ENCODE results near the gene MGAT3. TPM values are rescaled to one million over a fixed set of nuclear protein-coding genes. Genes with fewer than 3 reads are reported as not detected.

Gene MGAT3
- total and polyA plus RNA-seq, 2 of the 13 experiments (the other 11 are each of a cell fraction or from before 2014, with no cell fraction given), result 0.11 to 0.15 TPM

DNA sequence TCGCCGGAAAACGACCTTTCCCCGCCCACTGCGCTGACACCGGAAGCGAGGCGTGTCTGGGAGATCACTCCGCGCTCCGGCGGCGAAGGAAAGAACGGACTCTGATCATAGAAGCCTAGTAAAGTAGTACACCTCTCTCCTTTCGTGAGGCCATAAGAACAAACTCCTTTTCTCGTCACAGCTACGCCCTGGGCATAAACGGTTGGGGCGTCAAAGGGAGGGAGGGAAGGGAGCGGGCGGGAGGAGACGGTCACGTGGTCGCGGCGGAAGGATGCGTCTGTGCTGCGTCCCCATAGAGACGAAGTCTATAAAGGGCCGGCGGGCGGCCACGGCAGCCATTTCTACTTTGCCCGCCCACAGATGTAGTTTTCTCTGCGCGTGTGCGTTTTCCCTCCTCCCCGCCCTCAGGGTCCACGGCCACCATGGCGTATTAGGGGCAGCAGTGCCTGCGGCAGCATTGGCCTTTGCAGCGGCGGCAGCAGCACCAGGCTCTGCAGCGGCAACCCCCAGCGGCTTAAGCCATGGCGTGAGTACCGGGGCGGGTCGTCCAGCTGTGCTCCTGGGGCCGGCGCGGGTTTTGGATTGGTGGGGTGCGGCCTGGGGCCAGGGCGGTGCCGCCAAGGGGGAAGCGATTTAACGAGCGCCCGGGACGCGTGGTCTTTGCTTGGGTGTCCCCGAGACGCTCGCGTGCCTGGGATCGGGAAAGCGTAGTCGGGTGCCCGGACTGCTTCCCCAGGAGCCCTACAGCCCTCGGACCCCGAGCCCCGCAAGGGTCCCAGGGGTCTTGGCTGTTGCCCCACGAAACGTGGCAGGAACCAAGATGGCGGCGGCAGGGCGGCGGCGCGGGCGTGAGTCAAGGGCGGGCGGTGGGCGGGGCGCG, 63.7 kb downstream of the MGAT3 start, which contains the start of gene ATF4 (continued):
- TF ChIP-seq NFE2L1 (CRISPR knock-in tag; IDR thresholded peaks at IDR 0.05; ENCODE audit: borderline replicate concordance) (peak; percentile 89; the same call in 1 of the 2 replicates), SMC3 (IDR thresholded peaks at IDR 0.05; ENCODE audit: low read length) (no peak), RARG (CRISPR knock-in tag; IDR thresholded peaks at IDR 0.05; ENCODE audit: low read depth) (no peak), ZBTB7B (CRISPR knock-in tag; IDR thresholded peaks at IDR 0.05) (peak; percentile 63; the same call in 1 of the 2 replicates), ZNF839 (CRISPR knock-in tag; IDR thresholded peaks at IDR 0.05; ENCODE audit: borderline replicate concordance) (0 out of 2 replicates have a peak, but pooled peaks have one; percentile 54), POLR2AphosphoS5 (IDR thresholded peaks at IDR 0.05; ENCODE audit: low read depth, low read length) (peak; percentile 99), ZNF761 (CRISPR knock-in tag; conservative IDR thresholded peaks at IDR 0.05) (0 out of 2 replicates have a peak, but pooled peaks have one; percentile 21), ZMYM2 (CRISPR knock-in tag; IDR thresholded peaks at IDR 0.05) (no peak; the same call in 1 of the 2 replicates), NCOA5 (CRISPR knock-in tag; IDR thresholded peaks at IDR 0.05) (0 out of 2 replicates have a peak, but pooled peaks have one; percentile 71), GMEB2 (CRISPR knock-in tag; IDR thresholded peaks at IDR 0.05; ENCODE audit: low read depth) (no peak), NR2C2 (CRISPR knock-in tag; IDR thresholded peaks at IDR 0.05; ENCODE audit: borderline replicate concordance) (peak; percentile 89), HNRNPK (IDR thresholded peaks at IDR 0.05; ENCODE audit: low read depth, low read length, poor library complexity, severe bottlenecking) (peak; percentile 84), ZNF704 (CRISPR knock-in tag; IDR thresholded peaks at IDR 0.05; ENCODE audit: borderline replicate concordance) (peak; percentile 82; the same call in 1 of the 2 replicates), ZNF225 (CRISPR knock-in tag; IDR thresholded peaks at IDR 0.05) (peak; percentile 93), STAT5B (CRISPR knock-in tag; IDR thresholded peaks at IDR 0.05) (0 out of 2 replicates have a peak, but pooled peaks have one; percentile 37), ADNP (CRISPR knock-in tag; IDR thresholded peaks at IDR 0.05) (no peak)
- TF ChIP-seq, protein P1, sequence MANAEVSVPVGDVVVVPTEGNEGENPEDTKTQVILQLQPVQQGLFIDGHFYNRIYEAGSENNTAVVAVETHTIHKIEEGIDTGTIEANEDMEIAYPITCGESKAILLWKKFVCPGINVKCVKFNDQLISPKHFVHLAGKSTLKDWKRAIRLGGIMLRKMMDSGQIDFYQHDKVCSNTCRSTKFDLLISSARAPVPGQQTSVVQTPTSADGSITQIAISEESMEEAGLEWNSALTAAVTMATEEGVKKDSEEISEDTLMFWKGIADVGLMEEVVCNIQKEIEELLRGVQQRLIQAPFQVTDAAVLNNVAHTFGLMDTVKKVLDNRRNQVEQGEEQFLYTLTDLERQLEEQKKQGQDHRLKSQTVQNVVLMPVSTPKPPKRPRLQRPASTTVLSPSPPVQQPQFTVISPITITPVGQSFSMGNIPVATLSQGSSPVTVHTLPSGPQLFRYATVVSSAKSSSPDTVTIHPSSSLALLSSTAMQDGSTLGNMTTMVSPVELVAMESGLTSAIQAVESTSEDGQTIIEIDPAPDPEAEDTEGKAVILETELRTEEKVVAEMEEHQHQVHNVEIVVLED (CRISPR knock-in tag; IDR thresholded peaks at IDR 0.05; ENCODE audit: borderline replicate concordance), result peak; percentile 62
- TF ChIP-seq, protein P2, sequence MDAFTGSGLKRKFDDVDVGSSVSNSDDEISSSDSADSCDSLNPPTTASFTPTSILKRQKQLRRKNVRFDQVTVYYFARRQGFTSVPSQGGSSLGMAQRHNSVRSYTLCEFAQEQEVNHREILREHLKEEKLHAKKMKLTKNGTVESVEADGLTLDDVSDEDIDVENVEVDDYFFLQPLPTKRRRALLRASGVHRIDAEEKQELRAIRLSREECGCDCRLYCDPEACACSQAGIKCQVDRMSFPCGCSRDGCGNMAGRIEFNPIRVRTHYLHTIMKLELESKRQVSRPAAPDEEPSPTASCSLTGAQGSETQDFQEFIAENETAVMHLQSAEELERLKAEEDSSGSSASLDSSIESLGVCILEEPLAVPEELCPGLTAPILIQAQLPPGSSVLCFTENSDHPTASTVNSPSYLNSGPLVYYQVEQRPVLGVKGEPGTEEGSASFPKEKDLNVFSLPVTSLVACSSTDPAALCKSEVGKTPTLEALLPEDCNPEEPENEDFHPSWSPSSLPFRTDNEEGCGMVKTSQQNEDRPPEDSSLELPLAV (CRISPR knock-in tag; conservative IDR thresholded peaks at IDR 0.05; ENCODE audit: low read depth), result 0 out of 2 replicates have a peak, but pooled peaks have one; percentile 34
- TF ChIP-seq, protein P3, sequence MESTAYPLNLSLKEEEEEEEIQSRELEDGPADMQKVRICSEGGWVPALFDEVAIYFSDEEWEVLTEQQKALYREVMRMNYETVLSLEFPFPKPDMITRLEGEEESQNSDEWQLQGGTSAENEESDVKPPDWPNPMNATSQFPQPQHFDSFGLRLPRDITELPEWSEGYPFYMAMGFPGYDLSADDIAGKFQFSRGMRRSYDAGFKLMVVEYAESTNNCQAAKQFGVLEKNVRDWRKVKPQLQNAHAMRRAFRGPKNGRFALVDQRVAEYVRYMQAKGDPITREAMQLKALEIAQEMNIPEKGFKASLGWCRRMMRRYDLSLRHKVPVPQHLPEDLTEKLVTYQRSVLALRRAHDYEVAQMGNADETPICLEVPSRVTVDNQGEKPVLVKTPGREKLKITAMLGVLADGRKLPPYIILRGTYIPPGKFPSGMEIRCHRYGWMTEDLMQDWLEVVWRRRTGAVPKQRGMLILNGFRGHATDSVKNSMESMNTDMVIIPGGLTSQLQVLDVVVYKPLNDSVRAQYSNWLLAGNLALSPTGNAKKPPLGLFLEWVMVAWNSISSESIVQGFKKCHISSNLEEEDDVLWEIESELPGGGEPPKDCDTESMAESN (CRISPR knock-in tag; conservative IDR thresholded peaks at IDR 0.05), result peak; percentile 82; the same call in 1 of the 2 replicates
